ENCODE data around the gene DDX54. TPM values are rescaled to one million over a fixed set of nuclear protein-coding genes. Genes with fewer than 3 reads are reported as not detected.

DDX54 gene
- total RNA-seq, 1 donor from 2014 or later = 121 TPM

DNA sequence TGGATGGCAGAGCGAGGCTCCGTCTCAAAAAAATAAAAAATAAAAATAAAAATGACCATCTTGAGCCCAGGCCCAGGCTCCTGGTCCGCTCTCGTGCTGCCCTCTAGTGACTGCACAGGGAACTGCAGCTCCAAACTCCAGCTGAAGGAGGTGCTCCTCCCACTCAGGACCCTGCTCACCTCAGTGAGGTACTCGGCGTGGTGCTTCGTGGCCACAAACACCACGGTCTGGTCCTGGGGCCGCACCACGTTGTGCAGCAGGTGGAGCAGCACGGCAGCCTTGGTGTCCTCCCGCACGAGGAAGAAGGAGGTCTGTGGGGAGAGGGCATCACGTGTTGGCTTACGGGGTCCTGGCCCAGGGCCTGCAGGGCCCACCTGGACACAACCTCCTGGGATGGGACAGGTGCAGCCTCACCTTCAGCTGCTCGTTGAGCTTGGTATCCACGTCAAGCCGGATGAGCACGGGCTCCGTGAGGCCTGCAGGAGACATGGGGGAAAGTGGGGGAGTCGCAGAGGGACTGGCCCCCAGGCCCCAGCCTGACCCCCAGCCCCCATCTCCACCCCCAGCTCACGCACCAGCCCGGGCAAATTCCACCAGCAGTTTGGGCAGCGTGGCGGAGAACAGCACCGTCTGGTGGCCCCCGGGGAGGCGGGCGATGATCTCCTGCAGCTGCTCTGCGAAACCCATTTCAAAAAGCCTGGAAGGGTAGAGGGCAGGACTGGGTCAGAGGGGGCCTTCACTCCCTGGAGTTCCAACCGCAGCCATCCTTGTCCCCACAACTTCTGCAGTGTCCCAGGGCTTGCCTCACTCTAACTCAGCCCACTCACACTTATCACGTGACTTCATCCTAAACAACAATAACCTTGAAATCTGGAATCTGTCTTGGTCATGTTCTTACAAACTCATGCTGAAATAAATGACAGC lies 10.6 kb downstream of the DDX54 start:
- no peaks in the 10 kb centered on the region for H3K27me3 Mint-ChIP-seq (ENCODE audit: insufficient read depth)
- H3K36me3 Mint-ChIP-seq (ENCODE audit: low read depth) = peaks cover 61% of the 10 kb centered on the region
- no peaks in the 10 kb centered on the region for H3K9me3 Mint-ChIP-seq
- no peak overlapping the region for H3K27ac Mint-ChIP-seq
- intact Hi-C loops (cut with micrococcal nuclease) = loop anchor here (1.0 to 2.0 kb wide), 3 partner anchors 10 to 182 kb away; no protein-coding TSS in a partner anchor
- H3K4me3 Mint-ChIP-seq = no peak overlapping the region
- peaks cover 4% of the 10 kb centered on the region for H3K4me1 Mint-ChIP-seq (ENCODE audit: low read depth)
- DNase-seq (ENCODE audit: low spot score) = peak; percentile 55

DNA sequence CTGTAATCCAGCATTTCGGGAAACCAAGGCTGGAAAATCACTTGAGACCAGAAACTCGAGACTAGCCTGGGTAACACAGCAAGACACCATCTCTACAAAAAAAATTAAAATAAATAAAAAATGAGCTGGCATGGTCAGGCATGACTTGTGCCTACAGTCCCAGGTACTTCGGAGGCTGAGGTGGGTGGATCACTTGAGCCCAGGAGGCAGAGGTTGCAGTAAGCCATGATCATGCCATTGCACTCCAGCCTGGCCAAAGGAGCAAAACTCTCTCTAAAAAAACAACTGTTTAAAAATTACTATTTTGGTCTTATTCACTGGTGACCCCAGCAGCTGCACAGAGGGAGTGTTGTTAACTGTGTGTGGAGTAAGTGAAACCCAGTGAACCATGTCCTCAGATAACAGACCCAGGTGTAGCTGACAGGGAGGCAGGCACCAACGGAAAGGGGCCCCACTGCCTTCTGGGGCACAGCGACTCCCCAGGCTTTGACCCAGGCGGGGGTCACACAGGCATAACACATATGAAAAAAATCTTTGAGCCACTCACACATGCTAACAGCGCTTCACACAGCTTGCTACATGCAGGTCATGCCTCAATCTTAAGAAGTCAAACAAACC lies 12.1 kb downstream of the DDX54 start:
- no peak for DNase-seq (ENCODE audit: low spot score)
- H3K4me1 Mint-ChIP-seq (ENCODE audit: low read depth) = peaks cover 4% of the 10 kb centered on the region
- H3K9me3 Mint-ChIP-seq = no peaks in the 10 kb centered on the region
- peaks cover 51% of the 10 kb centered on the region for H3K36me3 Mint-ChIP-seq (ENCODE audit: low read depth)
- no peak overlapping the region for H3K27ac Mint-ChIP-seq
- no peaks in the 10 kb centered on the region for H3K27me3 Mint-ChIP-seq (ENCODE audit: insufficient read depth)
- no peak overlapping the region for H3K4me3 Mint-ChIP-seq
- intact Hi-C loops (cut with micrococcal nuclease) = no loop called here

DNA sequence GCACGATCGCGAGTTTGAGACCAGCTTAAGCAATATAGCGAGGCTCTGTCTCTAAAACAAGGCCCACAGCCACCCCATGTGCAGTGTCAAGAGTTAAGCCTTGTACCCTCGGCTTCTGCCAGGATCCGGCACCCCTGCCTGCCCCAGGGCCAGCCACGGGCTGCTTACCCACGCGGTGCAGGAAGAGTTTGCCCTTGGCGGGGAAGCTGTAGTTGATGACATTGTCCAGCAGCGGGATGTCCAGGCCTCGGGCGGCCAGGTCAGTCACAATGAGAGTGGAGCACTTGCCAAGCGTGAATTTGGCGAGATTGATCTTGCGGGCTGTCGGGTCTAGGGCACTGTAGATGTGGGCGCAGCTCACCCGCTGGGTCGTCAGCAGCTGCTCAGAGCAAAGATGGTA lies 13.1 kb downstream of the DDX54 start:
- intact Hi-C loops (cut with micrococcal nuclease) = no loop called here
- no peak overlapping the region for H3K4me3 Mint-ChIP-seq
- no peak for DNase-seq (ENCODE audit: low spot score)
- H3K27me3 Mint-ChIP-seq (ENCODE audit: insufficient read depth) = no peaks in the 10 kb centered on the region
- no peaks in the 10 kb centered on the region for H3K9me3 Mint-ChIP-seq
- H3K36me3 Mint-ChIP-seq (ENCODE audit: low read depth) = peaks cover 41% of the 10 kb centered on the region
- peaks cover 4% of the 10 kb centered on the region for H3K4me1 Mint-ChIP-seq (ENCODE audit: low read depth)
- H3K27ac Mint-ChIP-seq = no peak overlapping the region

DNA sequence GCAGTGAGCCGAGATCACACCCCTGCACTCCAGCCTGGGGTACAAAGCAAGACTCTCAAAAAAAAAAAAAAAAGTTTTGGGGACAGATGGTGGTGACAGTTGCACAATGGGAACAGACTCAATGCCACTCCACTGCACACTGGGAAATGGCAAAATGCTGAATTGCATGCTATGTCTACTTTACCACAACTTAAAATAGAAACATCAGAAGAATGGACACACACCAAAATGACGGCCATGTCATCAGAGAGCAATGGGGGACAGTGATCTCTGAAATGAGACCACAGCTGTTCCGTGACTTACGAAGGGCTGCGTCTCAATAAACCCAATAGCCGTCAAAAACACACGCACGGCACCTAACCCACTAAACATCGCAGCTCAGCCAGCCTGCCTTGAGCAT lies 13.7 kb downstream of the DDX54 start:
- Mint-ChIP-seq H3K27me3 (ENCODE audit: insufficient read depth) (no peaks in the 10 kb centered on the region), H3K27ac (no peak overlapping the region), H3K9me3 (no peaks in the 10 kb centered on the region), H3K4me1 (ENCODE audit: low read depth) (peaks cover 4% of the 10 kb centered on the region), H3K4me3 (no peak overlapping the region), H3K36me3 (ENCODE audit: low read depth) (peaks cover 40% of the 10 kb centered on the region)
- intact Hi-C loops (cut with micrococcal nuclease) = no loop called here
- DNase-seq (ENCODE audit: low spot score) = no peak

DNA sequence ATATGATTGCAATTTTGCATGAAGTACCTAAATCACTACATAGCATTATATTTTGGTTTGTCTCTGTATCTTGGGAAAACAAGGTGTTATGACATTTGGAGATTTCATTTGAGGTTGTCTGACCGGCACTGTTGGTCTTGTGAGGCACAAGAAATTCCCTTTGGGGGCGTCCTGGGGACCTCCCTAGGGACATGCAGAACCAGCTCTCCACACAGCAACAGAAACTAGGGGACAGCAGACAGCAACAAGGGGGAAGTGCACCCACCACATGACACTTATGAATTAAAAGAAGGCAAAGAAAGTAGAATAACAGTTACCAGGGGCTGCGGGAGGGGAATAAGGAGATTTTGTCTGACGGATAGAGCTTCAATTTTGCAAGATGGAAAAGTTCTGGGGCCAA lies 14.4 kb downstream of the DDX54 start:
- Mint-ChIP-seq H3K9me3 (no peaks in the 10 kb centered on the region), H3K36me3 (ENCODE audit: low read depth) (peaks cover 40% of the 10 kb centered on the region), H3K4me1 (ENCODE audit: low read depth) (peaks cover 4% of the 10 kb centered on the region), H3K27ac (no peak overlapping the region), H3K4me3 (no peak overlapping the region), H3K27me3 (ENCODE audit: insufficient read depth) (no peaks in the 10 kb centered on the region)
- DNase-seq (ENCODE audit: low spot score) = no peak
- intact Hi-C loops (cut with micrococcal nuclease) = no loop called here

DNA sequence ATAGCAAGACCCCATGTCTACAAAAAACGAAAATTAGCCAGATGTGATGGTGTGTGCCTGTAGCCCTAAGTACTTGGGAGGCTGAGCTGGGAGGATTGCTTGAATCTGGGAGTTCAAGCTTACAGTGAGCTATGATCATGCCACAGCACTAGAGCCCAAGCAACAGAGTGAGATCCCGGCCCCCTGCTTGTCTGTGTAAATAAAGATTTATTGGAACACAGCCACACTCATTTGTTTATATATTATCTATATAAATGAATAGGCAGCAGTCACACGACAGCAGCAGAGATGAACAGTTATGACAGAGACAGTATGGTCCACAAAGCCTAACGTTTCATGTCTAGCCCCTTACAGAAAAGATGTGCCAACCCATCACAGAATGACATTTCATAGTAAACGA lies 14.8 kb downstream of the DDX54 start:
- Mint-ChIP-seq H3K36me3 (ENCODE audit: low read depth) (peaks cover 42% of the 10 kb centered on the region), H3K27ac (no peak overlapping the region), H3K4me1 (ENCODE audit: low read depth) (peaks cover 4% of the 10 kb centered on the region), H3K27me3 (ENCODE audit: insufficient read depth) (no peaks in the 10 kb centered on the region), H3K9me3 (no peaks in the 10 kb centered on the region), H3K4me3 (no peak overlapping the region)
- intact Hi-C loops (cut with micrococcal nuclease) = no loop called here
- no peak for DNase-seq (ENCODE audit: low spot score)

DNA sequence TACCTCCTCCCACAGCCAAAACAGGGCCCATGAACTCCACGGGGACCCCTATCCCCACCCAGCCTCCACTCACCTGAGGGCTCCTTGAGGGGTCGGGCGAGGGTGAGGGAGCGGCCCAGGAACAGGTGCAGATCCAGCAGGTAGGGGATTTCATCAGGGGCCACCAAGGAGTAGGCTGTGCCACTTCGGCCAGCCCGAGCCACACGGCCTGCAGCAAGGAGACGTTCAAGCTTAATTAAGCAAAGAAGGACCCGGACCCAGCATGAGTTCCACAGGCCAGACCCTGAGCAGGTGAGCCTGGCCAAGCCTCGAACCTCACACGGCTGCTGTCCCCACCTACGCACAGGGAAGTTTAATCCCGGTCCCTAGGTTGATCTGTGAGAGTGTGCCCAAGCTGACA lies 15.6 kb downstream of the DDX54 start:
- Mint-ChIP-seq H3K27ac (no peak overlapping the region), H3K9me3 (no peaks in the 10 kb centered on the region), H3K4me1 (ENCODE audit: low read depth) (peaks cover 4% of the 10 kb centered on the region), H3K27me3 (ENCODE audit: insufficient read depth) (no peaks in the 10 kb centered on the region), H3K36me3 (ENCODE audit: low read depth) (peaks cover 37% of the 10 kb centered on the region), H3K4me3 (no peak overlapping the region)
- intact Hi-C loops (cut with micrococcal nuclease) = no loop called here
- DNase-seq (ENCODE audit: low spot score) = no peak

DNA sequence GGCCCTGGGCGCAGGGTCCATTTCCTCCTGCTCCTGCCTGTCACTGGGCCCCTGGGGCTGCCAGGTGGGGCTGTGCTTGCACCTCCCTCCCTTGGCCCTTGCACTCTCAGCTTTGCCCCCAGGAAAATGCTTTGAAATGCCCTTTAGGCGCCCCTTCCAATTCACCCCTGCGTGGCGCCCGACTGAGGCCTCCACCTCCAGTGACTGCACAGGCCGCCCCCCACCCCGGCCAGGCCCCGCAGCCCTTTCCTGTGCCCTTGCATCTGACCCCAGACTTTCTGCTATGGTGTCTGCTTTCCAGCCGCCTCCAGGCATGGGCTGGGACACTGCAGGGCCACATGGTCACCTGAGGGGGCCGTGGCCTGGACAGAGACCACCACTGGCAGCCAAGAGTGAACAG lies 17.4 kb downstream of the DDX54 start:
- Mint-ChIP-seq H3K4me3 (no peak overlapping the region), H3K4me1 (ENCODE audit: low read depth) (no peaks in the 10 kb centered on the region), H3K36me3 (ENCODE audit: low read depth) (peaks cover 36% of the 10 kb centered on the region)

DNA sequence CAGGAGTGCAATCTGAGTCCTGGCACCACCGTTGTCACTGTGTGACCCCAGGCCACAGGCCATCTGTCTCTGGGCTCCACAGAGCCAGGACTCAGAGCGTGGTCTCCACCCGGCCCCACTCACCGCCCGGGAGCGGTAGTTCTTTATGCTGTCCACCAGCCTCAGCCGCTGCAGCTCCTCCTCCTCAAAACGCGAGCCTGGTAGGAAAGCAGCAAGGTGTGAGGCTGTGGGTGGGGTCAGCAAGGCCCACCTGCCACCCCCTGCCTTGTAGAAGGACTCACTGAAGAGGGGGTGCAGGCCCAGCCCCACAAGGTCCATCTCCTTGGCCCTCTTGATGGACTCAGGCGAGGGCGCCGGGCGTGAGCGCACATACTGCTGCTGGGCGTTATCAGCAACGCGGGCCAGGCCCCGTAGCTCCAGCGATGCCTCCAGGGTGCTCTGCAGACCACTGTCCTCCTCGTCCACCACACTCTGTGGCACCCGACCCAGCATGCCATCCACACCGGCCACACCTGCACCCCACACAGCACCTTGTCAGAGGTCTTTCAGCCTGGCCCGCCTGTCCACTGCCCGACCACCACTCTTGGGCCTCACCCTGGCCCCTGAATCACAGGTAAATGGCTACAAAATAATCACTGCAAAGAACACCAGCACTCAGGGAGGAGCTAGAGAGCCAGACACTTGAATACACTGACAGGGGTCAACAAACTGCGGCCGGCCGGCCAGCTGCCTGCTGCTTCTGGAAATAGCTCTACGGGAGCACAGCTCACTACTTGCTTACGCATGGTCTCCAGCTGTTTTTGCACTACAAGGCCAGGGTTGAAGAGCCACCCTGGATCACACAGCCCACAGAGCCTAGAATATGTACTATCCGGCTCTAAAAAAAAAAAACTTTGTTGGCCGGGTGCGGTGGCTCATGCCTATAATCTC lies 19.5 kb downstream of the DDX54 start:
- intact Hi-C loops (cut with micrococcal nuclease) = no loop called here
- no peak overlapping the region for H3K4me3 Mint-ChIP-seq
- peaks cover 40% of the 10 kb centered on the region for H3K36me3 Mint-ChIP-seq (ENCODE audit: low read depth)
- H3K9me3 Mint-ChIP-seq = no peaks in the 10 kb centered on the region
- DNase-seq (ENCODE audit: low spot score) = no peak
- H3K4me1 Mint-ChIP-seq (ENCODE audit: low read depth) = no peaks in the 10 kb centered on the region
- H3K27ac Mint-ChIP-seq = no peak overlapping the region
- H3K27me3 Mint-ChIP-seq (ENCODE audit: insufficient read depth) = no peaks in the 10 kb centered on the region

More for the DNA sequence above, 17.4 kb downstream of the DDX54 start:
- Mint-ChIP-seq H3K9me3 (no peaks in the 10 kb centered on the region), H3K27ac (no peak overlapping the region), H3K27me3 (ENCODE audit: insufficient read depth) (no peaks in the 10 kb centered on the region)
- intact Hi-C loops (cut with micrococcal nuclease) = no loop called here
- no peak for DNase-seq (ENCODE audit: low spot score)

DNA sequence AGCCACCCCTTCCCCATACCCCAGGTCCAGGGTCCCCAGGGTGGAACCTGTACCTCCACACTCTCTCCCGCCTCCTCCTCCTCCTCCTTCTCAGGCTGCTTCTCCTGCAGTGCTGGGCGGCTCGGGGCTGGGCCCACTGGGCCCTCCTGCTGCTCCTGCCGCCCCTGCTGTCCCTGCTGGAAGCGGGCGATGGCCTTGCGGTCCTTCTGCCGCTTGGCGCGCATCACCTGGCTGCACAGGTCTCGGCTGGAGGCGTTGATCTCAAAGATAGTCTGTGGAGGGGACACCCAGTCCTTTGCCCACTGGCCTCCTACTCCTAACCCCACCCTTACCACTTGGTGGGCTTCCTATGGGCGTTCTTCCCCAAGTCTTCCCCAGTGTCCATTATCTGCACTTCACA lies 21.3 kb downstream of the DDX54 start:
- Mint-ChIP-seq H3K27me3 (ENCODE audit: insufficient read depth) (no peaks in the 10 kb centered on the region), H3K4me3 (no peak overlapping the region), H3K36me3 (ENCODE audit: low read depth) (peaks cover 42% of the 10 kb centered on the region), H3K27ac (no peak overlapping the region), H3K9me3 (no peaks in the 10 kb centered on the region), H3K4me1 (ENCODE audit: low read depth) (no peaks in the 10 kb centered on the region)
- intact Hi-C loops (cut with micrococcal nuclease) = no loop called here
- DNase-seq (ENCODE audit: low spot score) = no peak

DNA sequence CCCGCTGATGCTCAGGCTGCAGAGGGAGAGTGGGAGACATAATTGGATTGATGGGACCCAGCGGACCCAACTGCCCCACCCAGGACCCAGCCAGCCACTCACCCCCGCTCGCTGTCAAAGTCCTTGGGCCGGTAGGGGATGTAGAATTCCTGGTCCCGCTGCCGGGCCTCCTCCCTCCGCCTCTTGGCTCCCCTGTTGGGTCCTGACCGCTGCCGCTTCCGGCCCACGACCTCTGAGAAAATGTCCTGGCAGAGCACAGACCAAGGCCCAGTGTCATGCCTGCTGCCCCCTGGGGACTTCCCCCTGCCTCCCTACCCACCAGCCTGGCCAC lies 22.3 kb downstream of the DDX54 start:
- no peaks in the 10 kb centered on the region for H3K4me1 Mint-ChIP-seq (ENCODE audit: low read depth)
- H3K9me3 Mint-ChIP-seq = no peaks in the 10 kb centered on the region
- no peak overlapping the region for H3K4me3 Mint-ChIP-seq
- intact Hi-C loops (cut with micrococcal nuclease) = no loop called here
- DNase-seq (ENCODE audit: low spot score) = no peak
- H3K27me3 Mint-ChIP-seq (ENCODE audit: insufficient read depth) = no peaks in the 10 kb centered on the region
- no peak overlapping the region for H3K27ac Mint-ChIP-seq
- H3K36me3 Mint-ChIP-seq (ENCODE audit: low read depth) = peaks cover 42% of the 10 kb centered on the region

DNA sequence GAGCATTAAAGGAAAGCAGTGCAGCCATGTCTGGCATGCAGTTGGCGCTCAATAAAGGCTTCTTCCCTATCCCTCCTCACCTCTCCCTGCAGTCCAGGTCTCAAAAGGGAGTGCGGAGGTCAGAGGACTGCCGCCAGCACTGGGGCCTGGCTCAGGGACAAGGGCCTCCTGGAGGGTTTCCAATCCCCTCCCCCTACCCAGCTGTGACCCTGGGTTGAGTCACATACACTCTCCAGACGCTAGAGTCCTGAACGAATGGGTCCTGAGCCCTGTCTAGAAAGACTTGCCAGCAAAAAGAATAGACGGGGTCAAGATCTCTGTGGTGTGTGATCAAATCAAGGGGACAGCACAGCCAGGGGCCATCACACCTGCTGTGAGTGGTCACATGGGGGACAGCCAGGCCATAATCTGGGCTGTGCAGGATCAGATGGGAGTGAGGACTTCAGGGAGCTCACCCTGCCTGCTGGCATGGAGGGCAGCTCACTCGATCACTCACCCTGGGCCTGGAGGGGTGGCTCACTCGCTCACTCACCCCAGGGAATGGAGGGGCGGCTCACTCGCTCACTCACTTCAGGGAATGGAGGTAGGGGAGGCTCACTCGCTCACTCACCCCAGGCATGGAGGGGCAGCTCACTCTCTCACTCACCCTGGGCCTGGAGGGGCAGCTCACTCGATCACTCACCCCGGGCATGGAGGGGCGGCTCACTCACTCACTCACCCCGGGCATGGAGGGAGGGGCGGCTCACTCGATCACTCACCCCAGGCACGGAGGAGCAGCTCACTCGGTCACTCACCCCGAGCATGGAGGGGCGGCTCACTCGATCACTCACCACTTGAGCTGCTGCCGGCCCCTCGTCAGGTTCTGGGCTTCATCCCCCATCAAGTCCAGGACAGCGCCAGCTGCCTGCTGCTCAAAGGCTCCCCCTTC lies 22.9 kb downstream of the DDX54 start:
- H3K36me3 Mint-ChIP-seq (ENCODE audit: low read depth) = peaks cover 46% of the 10 kb centered on the region
- H3K27ac Mint-ChIP-seq = no peak overlapping the region
- intact Hi-C loops (cut with micrococcal nuclease) = no loop called here

More for the DNA sequence above, 22.9 kb downstream of the DDX54 start:
- no peak for DNase-seq (ENCODE audit: low spot score)
- Mint-ChIP-seq H3K27me3 (ENCODE audit: insufficient read depth) (no peaks in the 10 kb centered on the region), H3K9me3 (no peaks in the 10 kb centered on the region), H3K4me1 (ENCODE audit: low read depth) (no peaks in the 10 kb centered on the region), H3K4me3 (no peak overlapping the region)

Measured in activated T-helper 1 cell treated with anti-CD3 and anti-CD28 coated beads, Interleukin-12 subunit alpha, Interleukin-12 subunit beta, Interleukin-2, Interleukin-4 antibody, amounts not matched to agents 30 ng/mL and 10 ng/mL and 1 ng/mL, durations not matched to agents 14 hours and 24 hours and 36 hours (primary cell).